ENCODE results near the gene RNF17.

DNA sequence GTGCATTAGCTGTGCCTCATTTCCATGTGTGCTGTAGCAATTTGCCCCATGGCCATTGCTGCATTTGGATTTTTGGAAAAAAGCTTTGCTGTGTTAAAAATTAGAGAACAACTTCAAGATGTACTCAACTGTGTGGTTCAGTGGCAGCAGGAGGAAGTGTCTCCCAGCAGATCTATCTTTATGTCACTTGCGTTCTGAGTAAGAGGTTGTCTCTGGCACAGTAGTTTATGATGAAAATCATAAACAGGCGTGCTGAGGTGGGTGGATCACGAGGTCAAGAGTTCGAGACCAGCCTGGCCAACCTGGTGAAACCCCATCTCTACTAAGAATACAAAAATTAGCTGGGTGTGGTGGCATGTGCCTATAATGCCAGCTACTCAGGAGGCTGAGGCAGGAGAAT, 29.0 kb upstream of the RNF17 start:
- TF ChIP-seq, protein P1, sequence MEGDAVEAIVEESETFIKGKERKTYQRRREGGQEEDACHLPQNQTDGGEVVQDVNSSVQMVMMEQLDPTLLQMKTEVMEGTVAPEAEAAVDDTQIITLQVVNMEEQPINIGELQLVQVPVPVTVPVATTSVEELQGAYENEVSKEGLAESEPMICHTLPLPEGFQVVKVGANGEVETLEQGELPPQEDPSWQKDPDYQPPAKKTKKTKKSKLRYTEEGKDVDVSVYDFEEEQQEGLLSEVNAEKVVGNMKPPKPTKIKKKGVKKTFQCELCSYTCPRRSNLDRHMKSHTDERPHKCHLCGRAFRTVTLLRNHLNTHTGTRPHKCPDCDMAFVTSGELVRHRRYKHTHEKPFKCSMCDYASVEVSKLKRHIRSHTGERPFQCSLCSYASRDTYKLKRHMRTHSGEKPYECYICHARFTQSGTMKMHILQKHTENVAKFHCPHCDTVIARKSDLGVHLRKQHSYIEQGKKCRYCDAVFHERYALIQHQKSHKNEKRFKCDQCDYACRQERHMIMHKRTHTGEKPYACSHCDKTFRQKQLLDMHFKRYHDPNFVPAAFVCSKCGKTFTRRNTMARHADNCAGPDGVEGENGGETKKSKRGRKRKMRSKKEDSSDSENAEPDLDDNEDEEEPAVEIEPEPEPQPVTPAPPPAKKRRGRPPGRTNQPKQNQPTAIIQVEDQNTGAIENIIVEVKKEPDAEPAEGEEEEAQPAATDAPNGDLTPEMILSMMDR (IDR thresholded peaks at IDR 0.05; ENCODE audit: extremely low read depth in 1 of 2, insufficient read depth in 1 of 2, low read depth in 1 of 2, low read length in 2 of 2) = no peak
- TF ChIP-seq EZH2 (IDR thresholded peaks at IDR 0.05; ENCODE audit: borderline replicate concordance, low read depth, low read length, severe bottlenecking) (no peak), POLR2AphosphoS5 (IDR thresholded peaks at IDR 0.05; ENCODE audit: insufficient read depth, low read depth, low read length) (no peak), FOS (IDR thresholded peaks at IDR 0.05; ENCODE audit: borderline replicate concordance, insufficient read depth, low read length) (no peak), POLR2A (IDR thresholded peaks at IDR 0.05; ENCODE audit: low read depth, low read length) (no peak), MYC (IDR thresholded peaks at IDR 0.05; ENCODE audit: low read depth, low read length) (no peak)

Measured in endothelial cell of umbilical vein (primary cell).